HG03378 (cell line): ENCODE measurements around the gene OR51D1.

Experiments used
- ATAC-seq: cut with Tn5 transposase; IDR thresholded peaks from one replicate; pipeline ENCODE4 v1.9.1; 2021; ENCODE audit warnings: mild to moderate bottlenecking, moderate library complexity; ENCODE audit not compliant: unreplicated experiment

OR51D1 gene

DNA sequence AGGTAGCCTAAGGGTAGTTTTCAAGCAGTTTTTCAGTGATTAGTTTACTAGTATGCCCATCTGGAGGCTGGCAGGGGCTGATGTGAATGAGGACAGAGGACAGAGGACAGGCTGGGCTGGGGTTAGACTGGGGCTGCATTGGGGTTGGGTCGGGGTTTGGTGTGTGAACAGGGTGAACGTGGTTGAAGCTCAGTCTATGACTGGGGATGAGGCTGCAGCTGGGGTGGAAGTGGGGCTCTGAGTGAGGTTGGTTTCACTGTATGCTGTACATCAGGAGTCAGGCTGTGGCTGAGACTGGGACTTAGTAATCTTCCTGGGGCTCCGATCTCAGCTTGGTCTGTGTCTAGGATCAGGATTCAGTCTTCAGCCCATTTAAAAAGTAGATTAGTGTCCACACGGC lies 7.0 kb downstream of the OR51D1 start:
- ATAC-seq, result no peak

DNA sequence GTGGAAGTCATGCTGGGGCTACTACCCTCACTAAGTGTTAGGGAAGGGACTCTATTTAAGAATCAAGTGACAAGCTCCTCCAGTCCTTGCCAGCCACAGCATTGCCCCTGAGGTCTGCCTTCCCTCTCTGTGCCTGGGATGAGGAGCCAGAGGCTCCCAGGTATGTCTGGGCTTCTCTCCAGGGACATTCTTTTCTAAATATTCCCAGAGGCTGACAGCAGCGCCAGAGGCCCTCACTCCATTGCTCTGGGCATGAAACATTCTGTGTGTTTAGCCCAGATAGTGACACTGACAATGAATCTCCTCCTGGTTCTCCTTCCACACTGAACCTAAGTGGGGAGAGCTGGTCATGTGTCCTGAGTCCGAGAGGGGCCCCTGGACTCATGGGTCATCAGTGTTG lies 8.7 kb downstream of the OR51D1 start:
- ATAC-seq, result no peak

DNA sequence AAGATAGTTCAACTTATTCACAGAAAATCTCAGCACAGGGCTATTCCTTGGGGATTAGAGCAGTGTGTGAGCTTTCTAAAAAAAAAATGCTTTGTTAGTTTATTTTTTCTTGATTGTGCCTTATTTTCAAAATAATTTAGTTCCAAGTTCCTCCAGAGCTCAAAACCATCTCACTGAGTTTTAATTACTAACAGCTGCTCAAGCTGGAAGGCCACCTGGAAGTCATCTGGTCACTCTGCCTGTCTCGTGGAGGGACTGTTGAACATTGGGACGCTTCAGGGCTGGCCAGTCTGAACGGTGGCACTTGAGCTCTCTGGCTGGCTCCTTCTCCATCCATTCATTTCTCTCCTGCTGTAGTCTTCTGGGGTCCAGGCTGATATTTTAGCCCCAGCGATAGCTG lies 10.5 kb downstream of the OR51D1 start:
- no peak for ATAC-seq

DNA sequence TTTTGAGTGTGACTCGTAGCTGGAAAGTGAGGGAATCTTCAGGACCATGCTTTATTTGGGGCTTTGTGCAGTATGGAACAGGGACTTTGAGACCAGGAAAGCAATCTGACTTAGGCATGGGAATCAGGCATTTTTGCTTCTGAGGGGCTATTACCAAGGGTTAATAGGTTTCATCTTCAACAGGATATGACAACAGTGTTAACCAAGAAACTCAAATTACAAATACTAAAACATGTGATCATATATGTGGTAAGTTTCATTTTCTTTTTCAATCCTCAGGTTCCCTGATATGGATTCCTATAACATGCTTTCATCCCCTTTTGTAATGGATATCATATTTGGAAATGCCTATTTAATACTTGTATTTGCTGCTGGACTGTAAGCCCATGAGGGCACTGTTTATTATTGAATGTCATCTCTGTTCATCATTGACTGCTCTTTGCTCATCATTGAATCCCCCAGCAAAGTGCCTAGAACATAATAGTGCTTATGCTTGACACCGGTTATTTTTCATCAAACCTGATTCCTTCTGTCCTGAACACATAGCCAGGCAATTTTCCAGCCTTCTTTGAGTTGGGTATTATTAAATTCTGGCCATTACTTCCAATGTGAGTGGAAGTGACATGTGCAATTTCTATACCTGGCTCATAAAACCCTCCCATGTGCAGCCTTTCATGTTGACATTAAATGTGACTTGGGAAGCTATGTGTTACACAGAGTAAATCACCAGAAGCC lies 17.5 kb downstream of the OR51D1 start:
- ATAC-seq, result no peak

DNA sequence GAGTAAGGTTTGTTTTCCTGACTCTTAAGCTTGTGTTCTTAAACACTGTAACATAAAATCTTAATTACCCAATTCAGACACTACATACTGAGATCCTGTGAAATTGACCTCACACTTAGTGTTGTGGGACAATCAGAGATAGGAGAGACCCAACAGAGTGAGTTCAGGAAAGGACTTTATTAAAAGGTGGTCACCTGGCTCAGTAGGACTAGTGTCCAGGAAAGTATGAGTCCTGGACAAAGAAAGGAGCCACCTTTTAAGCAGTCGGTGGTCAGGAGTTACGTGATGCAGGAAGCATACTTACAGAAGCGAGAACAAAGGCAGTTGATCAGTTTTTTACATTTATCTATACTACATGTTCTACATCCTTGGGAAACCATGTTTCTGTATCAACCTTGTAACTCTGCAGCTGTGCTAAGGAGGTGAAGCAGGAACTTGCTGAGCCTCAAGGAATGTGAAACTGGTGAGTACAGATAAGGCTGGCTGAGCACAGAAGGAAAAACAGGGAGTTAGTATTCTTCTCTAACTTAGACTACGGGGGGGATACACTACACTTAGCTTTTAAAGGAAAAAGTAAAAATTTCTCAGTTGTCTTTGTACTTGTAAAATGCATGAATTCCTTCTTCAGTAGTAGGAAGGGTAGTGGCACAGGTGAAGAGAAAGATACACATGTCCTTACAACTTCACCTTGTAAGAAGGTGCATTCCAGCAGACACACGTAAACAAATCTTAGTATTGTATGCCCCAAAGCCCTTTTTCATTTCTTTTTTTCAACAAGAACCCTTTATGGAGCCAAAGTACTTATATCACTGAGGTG lies 21.6 kb downstream of the OR51D1 start:
- ATAC-seq, result no peak

DNA sequence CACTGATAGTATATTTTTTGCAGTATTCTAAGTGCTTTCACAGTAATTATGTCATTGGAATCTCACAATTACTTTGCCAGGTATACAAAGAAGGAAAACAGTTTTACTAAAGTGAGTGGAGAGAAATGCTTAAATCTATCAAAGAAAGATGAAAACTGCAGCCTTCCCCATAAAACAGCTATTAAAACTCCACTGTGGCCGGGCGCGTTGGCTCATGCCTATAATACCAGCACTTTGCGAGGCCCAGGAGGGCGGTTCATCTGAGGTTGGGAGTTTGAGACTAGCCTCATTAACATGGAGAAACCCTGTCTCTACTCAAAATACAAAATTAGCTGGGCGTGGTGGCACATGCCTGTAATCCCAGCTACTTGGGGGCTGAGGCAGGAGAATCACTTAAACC lies 25.6 kb downstream of the OR51D1 start:
- no peak for ATAC-seq

DNA sequence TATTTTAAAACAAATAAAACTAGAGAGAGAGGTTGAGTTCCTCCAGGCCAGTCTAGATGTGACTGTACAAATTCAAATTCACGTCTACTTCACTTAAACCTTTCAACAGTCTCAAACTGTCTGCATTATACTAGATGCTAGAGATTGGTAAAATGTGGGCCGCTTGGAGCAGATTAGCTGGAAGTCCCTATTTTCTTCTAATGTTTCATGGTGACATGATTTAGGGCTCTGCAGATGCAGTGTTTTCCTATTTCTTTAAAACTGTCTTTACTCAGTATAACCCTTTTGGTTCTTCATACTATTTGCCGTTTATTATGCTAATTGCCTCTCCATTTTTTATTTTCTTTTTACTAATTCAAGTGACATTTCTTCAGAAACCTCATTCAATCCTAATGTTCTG lies 26.9 kb downstream of the OR51D1 start:
- ATAC-seq, result no peak

DNA sequence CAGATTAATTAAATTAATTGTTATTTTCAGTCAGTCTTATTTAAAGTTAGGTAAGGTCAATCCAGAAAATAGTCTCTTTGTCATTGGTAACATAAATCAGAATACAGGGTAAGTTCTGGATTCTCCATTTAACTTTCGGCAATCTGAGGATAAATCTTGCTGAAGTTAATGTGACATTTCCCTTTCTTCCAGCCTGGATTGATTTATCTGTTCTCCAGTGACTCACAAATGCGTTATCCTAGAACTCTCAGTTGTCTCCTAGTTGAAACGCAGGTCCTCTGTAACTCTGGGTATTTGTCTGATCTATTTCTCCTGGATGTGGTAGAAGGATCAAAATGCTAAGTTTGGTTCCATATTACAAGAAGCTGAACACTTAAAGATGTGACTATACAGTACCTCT lies 27.5 kb downstream of the OR51D1 start:
- ATAC-seq, result no peak

DNA sequence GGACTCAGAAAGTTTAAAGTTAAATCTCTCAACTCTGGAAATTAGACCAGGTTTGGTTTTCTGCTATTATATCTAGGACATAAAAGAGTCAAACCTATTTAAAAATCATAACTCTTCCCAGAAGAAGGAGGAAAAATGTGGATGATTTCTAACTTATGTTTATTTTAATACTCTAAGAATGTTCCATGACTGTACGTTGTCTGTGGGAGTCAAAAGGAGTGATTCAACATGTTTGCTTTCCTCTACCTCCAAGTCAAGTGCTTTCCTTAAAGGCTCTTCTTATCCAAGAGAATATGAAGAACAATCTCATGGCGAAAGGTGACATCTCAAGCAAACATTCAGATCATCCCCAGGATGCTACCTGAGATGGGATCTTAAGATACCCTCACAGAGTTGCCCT lies 28.1 kb downstream of the OR51D1 start:
- no peak for ATAC-seq

DNA sequence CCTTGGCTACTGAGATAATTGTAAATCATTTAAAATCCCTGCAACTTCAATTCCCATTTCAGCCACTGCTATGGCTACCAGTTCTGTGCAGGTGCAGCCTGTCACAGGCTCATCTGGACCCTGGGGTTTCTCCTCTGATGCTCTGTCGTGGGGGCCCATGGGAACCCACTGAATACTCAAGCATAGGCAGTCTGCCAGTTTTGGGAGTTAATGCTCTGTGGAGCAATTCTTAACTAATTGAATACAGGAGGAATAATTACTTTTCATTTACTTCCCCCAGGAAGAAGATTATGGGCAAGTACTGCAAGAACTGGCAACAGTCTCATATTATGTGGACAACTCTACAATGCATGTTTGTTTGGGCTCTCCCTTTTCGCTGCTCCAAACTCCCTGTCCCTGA lies 34.5 kb downstream of the OR51D1 start:
- no peak for ATAC-seq

DNA sequence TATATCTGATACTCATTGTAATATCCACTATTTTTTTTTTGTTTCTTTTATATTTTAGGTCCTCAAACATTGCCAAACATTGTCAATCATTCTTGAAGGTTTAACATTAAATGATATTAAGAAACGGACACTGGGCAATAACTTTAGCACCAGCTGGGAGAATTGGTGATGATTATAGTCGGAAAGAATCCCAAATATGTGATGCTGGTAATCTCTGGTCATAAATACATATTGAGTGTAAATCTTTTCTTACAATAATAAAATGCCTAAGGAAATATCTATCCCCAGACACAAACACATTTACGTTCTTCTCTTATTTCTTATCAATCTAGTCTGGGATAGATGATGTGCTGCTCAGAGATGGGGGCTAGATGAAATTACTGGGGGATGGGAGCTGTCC lies 35.2 kb downstream of the OR51D1 start:
- no peak for ATAC-seq

DNA sequence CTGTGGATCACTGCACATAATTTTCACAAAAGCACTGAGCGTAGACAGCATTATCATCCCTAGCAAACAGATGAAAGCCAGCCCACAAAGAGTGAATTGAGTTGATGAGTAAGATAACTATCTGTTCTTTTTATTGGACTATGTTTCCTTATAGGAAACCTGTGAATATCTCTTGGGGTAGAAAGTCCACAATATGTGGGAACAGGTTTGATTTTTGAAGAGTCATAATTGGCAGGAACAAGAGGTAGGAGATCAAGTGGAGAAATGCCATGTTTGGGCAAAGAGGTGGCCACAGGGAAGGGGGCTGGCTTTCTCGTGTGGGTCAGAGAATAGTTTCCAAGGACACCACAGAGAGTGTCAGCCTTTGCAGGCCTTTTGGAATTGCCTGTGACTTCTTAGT lies 36.5 kb downstream of the OR51D1 start:
- ATAC-seq, result no peak

DNA sequence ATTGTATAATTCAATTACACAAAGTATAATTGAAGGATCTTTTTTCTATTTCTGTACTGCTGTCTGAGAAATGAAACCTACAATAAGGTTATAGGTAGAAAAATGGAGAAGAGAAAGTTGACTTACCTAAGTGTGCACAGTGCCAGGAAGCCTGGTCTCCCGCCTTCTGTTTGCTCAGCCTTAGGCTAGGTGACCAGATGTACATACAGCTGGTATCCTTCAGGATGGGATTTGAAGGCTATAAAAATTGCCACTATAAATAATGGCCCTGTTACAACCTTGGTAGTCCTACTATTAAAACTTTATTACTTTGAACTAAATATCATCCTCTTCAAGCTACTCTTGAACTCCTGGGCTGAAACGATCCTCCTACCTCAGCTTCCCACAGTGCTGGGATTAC lies 40.7 kb downstream of the OR51D1 start:
- no peak for ATAC-seq

DNA sequence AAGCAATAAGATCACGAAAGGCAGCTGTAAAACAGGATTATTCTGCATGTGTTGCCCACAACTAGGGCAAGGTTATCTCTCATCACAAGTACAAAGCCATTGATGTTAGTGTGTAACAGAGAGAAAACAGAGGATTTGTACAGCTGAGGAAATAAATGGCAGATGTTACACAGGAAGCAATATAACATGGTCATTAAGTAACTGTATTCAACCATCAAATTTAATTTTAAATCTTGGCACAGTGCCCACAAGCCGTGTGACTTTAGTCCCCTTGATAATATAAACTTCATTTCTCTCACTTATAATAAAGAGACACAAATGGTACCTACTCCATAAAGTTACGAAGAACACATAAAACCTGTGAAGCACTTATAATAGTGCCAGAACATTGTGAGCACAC lies 43.1 kb downstream of the OR51D1 start:
- ATAC-seq, result no peak

DNA sequence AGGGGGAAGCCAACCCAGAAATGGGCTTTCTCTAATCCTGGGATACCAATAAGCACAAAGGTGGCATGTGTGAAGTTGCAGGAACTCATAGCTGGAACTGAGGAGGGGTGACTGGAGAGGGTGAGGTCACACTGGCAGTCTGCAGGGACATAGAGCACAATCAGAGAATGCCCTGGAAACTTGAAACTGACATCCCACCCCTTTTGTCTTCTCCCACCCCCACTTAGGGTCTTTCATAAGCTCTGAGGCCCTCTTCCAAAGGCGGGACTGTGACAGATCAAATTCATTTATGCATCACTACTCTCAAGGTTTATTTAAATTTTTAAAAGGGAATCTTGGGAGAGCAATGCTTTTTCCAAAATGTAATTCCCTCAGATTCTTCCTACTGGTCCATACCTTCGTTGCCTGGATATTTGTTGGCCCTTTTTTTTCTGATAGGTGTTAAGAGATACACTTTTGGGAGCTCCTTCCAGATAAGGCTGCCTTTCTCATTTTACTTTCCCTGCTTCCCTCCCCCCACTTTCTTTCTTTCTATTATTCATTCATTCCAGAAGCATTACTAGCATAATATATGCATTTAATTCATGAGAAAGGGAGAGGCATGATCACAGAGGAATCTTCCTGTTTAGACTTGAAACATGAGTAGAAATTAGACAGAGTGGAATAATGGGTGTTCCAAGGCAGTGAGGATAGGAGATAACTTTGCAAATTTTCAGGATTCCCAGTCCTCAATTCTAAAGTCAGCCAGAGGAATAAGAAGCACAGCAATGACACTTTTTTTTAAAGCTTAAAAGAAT lies 45.5 kb downstream of the OR51D1 start:
- no peak for ATAC-seq

DNA sequence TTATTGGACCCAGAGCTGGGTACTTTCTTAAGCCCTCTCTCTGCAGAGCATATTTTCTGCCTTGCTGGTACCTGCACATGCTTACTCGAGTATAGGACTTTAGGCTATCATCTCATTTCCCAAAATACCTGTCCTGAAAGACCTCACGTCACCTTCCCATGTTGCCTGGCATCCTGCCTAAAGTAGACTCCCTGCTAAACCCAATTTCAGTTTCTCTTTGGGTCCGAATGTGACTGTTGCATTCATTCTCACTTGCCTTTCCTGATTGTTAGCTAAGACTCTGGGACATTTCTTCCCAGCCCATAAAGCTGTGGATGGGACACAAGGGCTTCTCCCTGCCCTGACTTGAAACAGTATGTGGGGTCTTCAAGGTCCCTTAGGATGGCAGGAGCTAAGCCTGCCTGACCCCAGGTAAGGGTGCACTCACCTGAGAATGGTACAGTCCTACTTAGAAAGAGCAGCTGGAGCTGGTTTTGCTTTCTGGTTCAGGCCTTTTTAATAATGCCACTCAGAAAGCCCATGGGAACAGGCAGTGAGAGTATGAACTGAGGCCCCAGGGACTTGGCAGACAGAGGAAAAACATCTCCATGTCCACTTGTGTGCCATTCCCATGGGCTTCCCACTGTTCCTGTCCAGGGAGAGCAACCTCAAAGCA lies 47.5 kb downstream of the OR51D1 start:
- no peak for ATAC-seq
